Smooth muscle cell (in vitro differentiated cells): ENCODE measurements around the gene NOC3L. TPM values are rescaled to one million over a fixed set of nuclear protein-coding genes. Genes with fewer than 3 reads are reported as not detected.

Experiments used
- DNase-seq: peaks from one replicate; lab custom pipeline; 2025; ENCODE audit not compliant: unreplicated experiment; lab: John Stamatoyannopoulos, UW
- H2AFZ ChIP-seq: fragments of 200-600 bp; sonication (generic); 2 replicates; pipeline ENCODE4 v1.6.0; 2016; ENCODE audit warnings: antibody characterized with exemption, low read depth, mild to moderate bottlenecking
- H3F3A ChIP-seq: fragments of 200-600 bp; sonication (generic); 2 replicates; pipeline ENCODE4 v1.6.0; 2017; ENCODE audit warnings: antibody characterized with exemption, low read depth
- H3K27ac ChIP-seq: fragments of 200-600 bp; sonication (generic); 2 replicates; pipeline ENCODE4 v1.5.1; 2016; ENCODE audit warnings: low read depth, mild to moderate bottlenecking
- H3K27me3 ChIP-seq: fragments of 200-600 bp; sonication (generic); 2 replicates; pipeline ENCODE4 v1.6.1; 2016; ENCODE audit warnings: low read depth, mild to moderate bottlenecking
- H3K36me3 ChIP-seq: fragments of 200-600 bp; sonication (generic); 2 replicates; pipeline ENCODE4 v1.5.1; 2016; ENCODE audit warnings: low read depth
- H3K4me1 ChIP-seq: fragments of 200-600 bp; sonication (generic); 2 replicates; pipeline ENCODE4 v1.5.1; 2016; ENCODE audit warnings: low read depth
- H3K4me2 ChIP-seq: fragments of 200-600 bp; sonication (generic); 2 replicates; pipeline ENCODE4 v1.6.0; 2016; ENCODE audit warnings: mild to moderate bottlenecking
- H3K4me3 ChIP-seq: fragments of 200-600 bp; sonication (generic); 2 replicates; pipeline ENCODE4 v1.5.1; 2016; ENCODE audit warnings: mild to moderate bottlenecking
- H3K79me2 ChIP-seq: fragments of 200-600 bp; sonication (generic); 2 replicates; pipeline ENCODE4 v1.6.0; 2016; ENCODE audit warnings: low read depth, mild to moderate bottlenecking
- H3K9ac ChIP-seq: fragments of 200-600 bp; sonication (generic); 2 replicates; pipeline ENCODE4 v1.6.0; 2016; ENCODE audit warnings: low read depth
- H3K9me3 ChIP-seq: fragments of 200-600 bp; sonication (generic); replicated peaks from 2 replicates; pipeline ENCODE4 v1.5.1; 2016; ENCODE audit warnings: low read depth
- H4K20me1 ChIP-seq: fragments of 200-600 bp; sonication (generic); 2 replicates; pipeline ENCODE4 v1.6.0; 2016; ENCODE audit warnings: low read depth
- CTCF ChIP-seq: fragments of 200-600 bp; sonication (generic); IDR thresholded peaks from 2 replicates; pipeline ENCODE4 v1.5.1; 2017; ENCODE audit warnings: borderline replicate concordance, mild to moderate bottlenecking, antibody characterized with exemption; ENCODE audit not compliant: insufficient read depth, poor library complexity, severe bottlenecking
- WGBS: methylation state at CpG from one replicate; pipeline ENCODE4 v1.1.7; 2016; ENCODE audit warnings: low lambda C conversion rate; 5-methylcytosine and 5-hydroxymethylcytosine counted together
- polyA plus RNA-seq: library from polyadenylated mRNA; unstranded; fragments of >200 nt; fragmentation: Nextera tagmentation; extraction: Ambion mirVana; gene quantifications from 2 replicates; pipeline ENCODE4 v1.2.1, GENCODE V29; 2016
- total RNA-seq: library from RNA; depleted of rRNA; stranded (reverse); fragments of >200 nt; gene quantifications from 2 replicates; pipeline ENCODE4 v1.2.3, GENCODE V29; 2014

NOC3L gene
- total and polyA plus RNA-seq, 2 experiments from 2014 or later, result 8.8 to 27.3 TPM

GRCh38 chr10:94358480-94358879 is 4.3 kb downstream of the NOC3L start:
- Histone ChIP-seq H3K4me3 (peak overlapping the region; percentile 26), H4K20me1 (peaks cover 32% of the 10 kb centered on the region), H3K36me3 (peaks cover 15% of the 10 kb centered on the region), H3F3A (peaks cover 17% of the 10 kb centered on the region), H3K9ac (peak overlapping the region; percentile 3), H3K27me3 (no peaks in the 10 kb centered on the region), H3K9me3 (no peaks in the 10 kb centered on the region), H2AFZ (no peak overlapping the region), H3K4me1 (peaks cover 12% of the 10 kb centered on the region), H3K4me2 (peak overlapping the region; percentile 80), H3K79me2 (peaks cover 20% of the 10 kb centered on the region), H3K27ac (peak overlapping the region; percentile 66)
- WGBS, result 3% methylated on average over 2 of the region's 2 CpGs
- TF ChIP-seq CTCF, result no peak
- DNase-seq, result no peak

GRCh38 chr10:94357193-94357592 is 5.5 kb downstream of the NOC3L start:
- Histone ChIP-seq H3K4me2 (no peak overlapping the region), H3K79me2 (peaks cover 20% of the 10 kb centered on the region), H3F3A (peaks cover 17% of the 10 kb centered on the region), H3K4me1 (peaks cover 9% of the 10 kb centered on the region), H3K9me3 (no peaks in the 10 kb centered on the region), H4K20me1 (peaks cover 32% of the 10 kb centered on the region), H3K27ac (no peak overlapping the region), H3K36me3 (peaks cover 16% of the 10 kb centered on the region), H3K4me3 (no peak overlapping the region), H3K9ac (no peak overlapping the region), H3K27me3 (no peaks in the 10 kb centered on the region), H2AFZ (no peak overlapping the region)
- no peak for TF ChIP-seq CTCF
- DNase-seq, result no peak
- WGBS, result 96% methylated on average over 3 of the region's 3 CpGs

GRCh38 chr10:94355841-94356240 is 6.9 kb downstream of the NOC3L start:
- Histone ChIP-seq H3K79me2 (peaks cover 7% of the 10 kb centered on the region), H3K9ac (no peak overlapping the region), H4K20me1 (peaks cover 32% of the 10 kb centered on the region), H3K9me3 (no peaks in the 10 kb centered on the region), H3K27ac (no peak overlapping the region), H3K4me2 (no peak overlapping the region), H3K27me3 (no peaks in the 10 kb centered on the region), H2AFZ (no peak overlapping the region), H3K4me1 (no peaks in the 10 kb centered on the region), H3F3A (peaks cover 17% of the 10 kb centered on the region), H3K4me3 (no peak overlapping the region), H3K36me3 (peaks cover 21% of the 10 kb centered on the region)
- DNase-seq, result no peak
- TF ChIP-seq CTCF, result no peak
- 95% methylated on average over 2 of the region's 2 CpGs for WGBS

GRCh38 chr10:94353336-94353735 is 9.4 kb downstream of the NOC3L start:
- DNase-seq, result no peak
- Histone ChIP-seq H3K27ac (no peak overlapping the region), H3K79me2 (no peaks in the 10 kb centered on the region), H3K4me2 (no peak overlapping the region), H3K27me3 (no peaks in the 10 kb centered on the region), H3K4me3 (no peak overlapping the region), H3K9ac (no peak overlapping the region), H4K20me1 (peaks cover 19% of the 10 kb centered on the region), H3F3A (peaks cover 4% of the 10 kb centered on the region), H3K9me3 (no peaks in the 10 kb centered on the region), H3K4me1 (no peaks in the 10 kb centered on the region), H3K36me3 (peaks cover 26% of the 10 kb centered on the region), H2AFZ (no peak overlapping the region)
- TF ChIP-seq CTCF, result no peak
- 98% methylated on average over 3 of the region's 3 CpGs for WGBS
